Epidermal melanocyte (primary cell): ENCODE results near the gene NEK11.
A peak's percentile ranks its signal among the peaks of the same experiment; 100 is the strongest.

Source experiments
- DNase-seq: peaks from one replicate; pipeline ENCODE4 v3.0.0; 2011; ENCODE audit warnings: low spot score; ENCODE audit not compliant: insufficient read length

The NEK11 gene

DNA sequence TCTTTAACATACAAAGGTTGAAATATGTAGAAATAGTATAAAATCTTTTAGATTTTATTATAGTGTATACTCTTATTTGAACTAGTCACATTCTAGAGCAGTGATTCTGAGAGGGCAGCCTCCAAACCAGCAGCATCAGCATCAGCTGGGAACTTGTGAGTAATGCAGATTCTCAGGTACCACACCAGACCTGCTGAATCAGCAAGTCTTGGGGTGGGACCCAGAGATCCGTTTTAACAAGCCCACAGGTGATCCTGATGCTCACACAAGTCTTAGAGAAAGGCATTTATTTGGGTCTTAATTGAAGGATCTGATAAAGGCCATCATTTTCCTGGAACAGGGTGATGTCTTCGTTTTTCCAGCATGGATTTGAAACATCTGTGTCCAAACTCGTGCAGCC, 195.9 kb downstream of the NEK11 start:
- no peak for DNase-seq

DNA sequence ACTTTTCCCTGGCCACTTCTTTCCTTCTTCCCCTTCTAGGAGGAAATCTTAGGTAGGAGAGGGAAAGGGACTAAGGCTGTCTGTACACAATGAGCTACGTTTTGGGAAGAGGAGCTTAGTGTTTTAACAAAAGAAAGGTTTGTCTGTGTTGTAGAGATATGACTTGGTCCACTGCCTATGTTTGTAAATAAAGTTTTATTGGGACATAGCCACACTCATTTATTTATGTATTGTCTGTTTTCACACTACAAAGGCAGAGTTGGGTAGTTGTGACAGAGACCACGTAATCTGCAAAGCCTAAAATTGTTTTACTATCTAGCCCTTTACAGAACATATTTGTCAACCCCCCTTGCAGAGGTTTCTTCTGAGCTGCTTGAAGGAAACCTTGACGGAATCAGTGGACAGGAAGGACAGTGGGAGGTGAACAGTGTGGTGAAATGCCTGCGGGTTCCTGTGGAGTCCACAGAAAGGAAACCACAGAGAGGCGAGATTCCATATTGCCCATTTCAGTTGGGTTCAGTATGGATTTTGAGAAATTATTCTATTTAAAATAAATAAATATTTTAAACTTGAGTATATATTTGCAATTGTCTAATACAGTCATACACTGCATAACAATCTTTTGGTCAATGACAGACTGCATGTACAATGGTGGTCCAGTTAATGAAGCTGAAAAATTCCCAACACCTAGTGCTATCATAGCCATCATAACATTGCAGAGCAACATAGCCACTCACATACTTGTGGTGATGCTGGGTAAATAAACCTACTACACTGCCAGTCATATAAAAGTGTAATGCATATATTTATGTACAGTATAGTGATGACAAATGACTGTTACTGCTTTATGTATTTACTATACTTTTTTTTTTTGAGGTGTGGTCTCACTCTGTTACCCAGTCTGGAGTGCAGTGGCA, 197.0 kb downstream of the NEK11 start:
- DNase-seq = no peak

DNA sequence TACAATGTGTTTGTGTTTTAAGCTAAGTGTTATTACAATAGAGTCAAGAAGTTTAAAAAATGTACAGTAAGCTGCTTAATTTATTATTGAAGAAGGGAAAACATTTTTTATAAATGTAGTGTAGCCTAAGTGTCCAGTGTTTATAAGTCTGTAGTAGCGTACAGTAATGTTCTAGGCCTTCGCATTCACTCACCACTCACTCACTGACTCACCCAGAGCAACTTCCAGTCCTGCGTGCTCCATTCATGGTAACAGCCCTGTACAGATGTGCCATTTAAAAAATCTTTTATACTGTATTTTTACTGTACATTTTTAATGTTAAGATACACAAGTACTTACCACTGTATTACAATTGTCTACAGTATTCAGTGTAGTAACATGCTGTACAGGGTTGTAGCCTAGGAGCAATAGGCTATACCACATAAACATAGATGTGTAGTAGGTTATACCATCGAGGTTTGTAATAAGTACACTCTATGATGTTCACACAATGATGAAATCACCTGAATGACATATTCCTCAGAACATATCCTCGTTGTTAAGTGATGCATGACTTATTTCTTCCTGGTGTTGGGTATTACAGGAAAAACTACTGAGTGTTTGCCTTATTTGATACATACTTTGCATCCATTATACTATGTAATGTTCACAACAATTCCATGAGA, 198.3 kb downstream of the NEK11 start:
- no peak for DNase-seq

DNA sequence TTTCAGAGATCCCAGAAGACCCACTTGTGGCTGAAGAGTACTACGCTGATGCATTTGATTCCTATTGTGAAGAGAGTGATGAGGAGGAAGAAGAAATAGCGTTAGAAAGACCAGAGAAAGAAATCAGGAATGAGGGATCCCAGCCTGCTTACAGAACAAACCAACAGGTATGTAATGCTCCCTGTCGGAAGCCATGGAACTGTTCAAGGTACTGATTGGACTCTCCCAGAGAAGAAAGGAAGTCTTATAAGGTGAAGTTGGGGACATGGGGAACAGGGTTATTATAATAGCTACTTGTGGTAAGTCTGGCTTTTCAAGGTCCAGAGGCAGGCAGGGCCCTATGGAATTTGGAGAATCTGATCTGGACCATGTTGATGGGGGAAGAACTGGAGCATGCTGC, 201.8 kb downstream of the NEK11 start:
- no peak for DNase-seq

DNA sequence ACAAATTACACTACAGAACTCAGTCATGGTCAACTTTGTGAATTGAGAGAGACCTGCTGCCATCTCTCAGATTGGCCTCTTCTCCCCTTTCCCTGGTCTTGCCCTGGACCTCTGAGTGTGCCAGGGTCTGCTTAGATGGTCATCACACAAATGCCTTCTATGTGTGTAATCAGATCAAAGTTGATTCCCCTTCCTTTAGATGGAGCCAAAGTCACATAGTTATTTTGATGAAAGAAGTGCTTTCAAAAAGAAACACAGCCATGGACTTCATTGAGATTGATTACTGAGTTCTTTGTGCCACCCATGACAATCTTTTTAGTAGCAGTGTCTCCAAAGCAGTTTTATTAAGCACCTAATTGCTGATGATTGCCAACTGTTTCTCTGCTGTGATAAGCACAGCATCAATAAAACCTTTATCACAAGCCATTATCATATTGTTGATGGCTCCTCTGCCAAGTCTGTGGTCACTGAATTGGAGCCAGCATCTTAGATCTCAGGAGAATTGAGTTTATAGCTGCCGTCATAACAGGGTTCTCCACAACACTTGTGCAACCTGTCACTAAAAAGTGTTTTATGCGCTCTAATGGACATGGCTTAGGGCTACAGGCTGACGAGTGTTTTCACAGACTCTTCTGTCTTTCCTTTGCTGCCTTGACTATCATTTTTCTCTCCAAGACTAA, 205.2 kb downstream of the NEK11 start:
- no peak for DNase-seq

DNA sequence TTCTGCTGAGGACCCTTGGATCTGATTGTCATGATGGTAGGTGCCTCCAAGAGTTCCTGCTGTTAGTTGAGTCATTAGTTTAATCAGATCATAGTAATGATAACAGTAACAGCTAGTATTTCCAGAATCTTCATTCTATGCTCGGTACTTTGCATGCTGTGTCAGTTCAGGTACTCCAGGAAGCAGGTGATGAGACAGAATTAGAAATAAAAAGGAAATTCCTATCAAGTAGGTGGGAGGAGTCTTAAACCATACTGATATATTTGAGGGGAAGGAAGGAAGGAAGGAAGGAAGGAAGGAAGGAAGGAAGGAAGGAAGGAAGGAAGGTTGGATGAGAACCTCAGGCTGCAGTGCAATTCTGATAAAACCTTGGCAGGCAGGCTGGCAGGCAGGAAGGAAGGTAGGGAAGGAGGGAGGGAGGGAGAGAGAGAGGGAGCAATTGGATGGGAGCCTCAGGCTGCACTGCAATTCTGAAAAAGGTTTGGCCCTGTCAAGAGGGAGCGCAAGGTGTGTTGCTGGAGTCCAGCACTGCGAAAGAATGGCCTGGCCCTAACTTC, 206.1 kb downstream of the NEK11 start:
- DNase-seq = no peak

DNA sequence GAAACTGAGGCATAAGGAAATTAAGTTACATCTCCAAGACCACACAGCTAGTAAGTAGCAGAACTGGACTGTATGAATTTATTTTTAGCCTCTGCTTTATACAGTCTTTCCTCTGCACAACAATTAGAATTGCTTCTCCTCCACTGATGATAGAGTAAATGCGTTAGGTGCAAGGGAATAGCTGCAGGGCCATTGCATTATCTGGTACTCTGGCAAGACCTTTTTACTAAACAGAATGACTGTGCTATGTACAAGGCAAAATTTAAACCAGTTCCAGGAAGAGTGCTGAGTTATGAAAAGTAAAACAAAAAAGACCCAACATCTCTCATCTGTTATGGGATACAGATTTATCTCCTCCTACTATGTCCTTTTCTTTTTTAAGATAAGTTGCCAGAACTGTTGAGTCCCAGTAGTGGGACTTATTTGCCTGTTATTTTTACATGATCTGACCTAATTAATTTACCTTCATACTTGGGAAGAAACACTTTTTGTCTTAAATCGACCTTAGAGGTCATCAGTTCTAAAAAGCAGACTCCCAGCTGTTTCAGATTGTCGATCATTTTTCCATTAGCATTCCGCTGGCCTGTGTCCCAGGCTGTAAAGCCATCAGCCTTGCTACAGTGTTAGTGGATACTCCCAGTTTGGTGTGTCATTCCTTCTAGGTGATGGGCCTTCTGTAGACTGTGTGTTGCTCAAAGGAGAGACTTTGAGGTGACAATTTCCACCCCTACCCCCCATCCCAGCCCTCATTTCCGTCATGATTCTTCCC, 207.4 kb downstream of the NEK11 start:
- no peak for DNase-seq

DNA sequence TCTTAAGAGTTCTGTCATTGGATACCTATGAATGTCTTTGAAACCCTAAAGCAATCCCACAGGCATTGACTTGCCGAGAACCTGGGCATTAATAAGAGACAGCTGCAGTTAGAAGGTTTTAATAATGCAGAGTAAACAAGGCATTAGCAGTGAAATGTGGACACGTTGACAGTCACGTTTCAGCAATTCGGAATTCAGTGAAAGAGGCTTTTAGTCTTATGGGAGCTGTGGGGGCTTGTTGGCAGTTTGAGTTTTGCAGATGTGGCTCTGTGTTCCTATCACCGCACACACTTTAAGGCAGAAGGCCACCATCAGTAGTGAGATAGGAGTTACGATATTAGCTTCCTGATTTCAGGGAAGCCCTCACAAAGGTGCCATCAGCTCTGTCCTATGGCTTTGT, 209.7 kb downstream of the NEK11 start:
- DNase-seq = no peak

DNA sequence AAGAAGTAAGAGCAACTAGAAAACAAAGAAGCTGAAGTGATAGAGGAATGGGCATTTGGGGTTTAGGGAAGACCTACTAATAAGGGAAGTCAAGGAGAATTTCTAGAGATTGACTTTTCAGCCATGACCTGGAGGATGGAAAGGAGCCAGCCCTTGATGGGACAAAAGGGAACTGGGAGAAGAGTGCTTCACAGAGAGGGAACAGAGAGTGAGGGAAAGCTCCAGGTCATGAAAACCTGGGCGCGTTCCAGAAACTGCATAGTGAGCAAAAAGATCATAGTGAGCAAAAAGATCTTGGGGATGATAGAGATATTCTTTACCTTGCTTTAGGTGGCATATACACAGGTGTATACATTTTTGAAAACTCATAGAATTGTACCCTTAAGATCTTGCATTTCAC, 211.8 kb downstream of the NEK11 start:
- no peak for DNase-seq

DNA sequence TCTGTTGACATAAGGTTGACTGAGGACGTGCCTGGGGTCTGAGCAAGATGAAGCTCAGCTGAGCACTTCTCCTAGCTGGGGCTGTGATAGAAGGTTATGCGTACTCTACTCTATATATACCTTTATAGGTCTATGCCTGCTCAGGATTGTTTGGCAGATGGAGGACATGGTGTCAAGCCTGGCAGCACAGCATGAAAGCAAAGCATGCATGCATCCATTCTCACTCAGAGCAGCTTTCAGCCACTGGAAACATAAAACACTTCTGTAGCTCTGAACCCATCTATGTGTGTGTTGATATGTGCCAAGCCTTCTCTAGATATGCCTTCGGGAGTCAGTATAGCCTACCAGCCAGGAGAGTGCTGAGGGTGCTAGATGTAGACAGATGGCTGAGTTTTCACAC, 212.6 kb downstream of the NEK11 start:
- no peak for DNase-seq

DNA sequence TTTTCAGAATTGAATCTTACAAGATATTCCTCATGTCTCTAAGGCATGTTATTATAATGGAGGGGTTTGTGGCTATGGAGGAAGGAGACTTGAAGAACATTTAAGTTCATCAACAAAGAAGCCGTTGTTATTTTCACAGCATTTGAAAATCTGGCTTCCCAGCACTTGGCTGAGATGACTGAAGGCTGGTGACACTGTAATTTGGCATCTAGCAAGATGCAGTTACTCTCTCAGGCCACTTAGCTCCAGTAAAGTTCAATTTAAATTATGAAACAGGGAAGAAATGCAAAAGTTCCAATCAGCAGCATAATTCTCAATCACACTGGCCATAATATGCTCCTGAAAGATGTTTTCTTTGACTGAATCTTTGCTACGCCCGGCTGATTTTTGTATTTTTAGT, 215.5 kb downstream of the NEK11 start:
- peak; percentile 24 for DNase-seq

DNA sequence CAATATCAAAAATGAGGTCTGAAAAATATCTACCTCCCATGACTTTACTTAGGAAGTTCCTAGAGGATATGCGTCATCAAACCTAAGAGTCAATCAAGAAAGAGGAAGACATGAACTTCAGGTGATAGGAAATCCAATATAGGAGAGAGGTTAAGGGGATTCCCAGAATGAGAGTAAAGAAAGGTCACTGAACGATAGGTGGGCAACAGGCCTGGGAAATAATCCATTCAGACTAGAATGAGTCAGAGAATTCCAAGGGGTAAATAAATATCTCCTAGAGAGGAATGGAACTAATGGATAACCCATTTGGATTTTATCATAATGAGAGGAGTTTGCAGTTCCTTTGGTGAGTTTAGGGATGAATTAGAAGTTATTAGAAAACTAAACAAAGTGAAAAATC, 223.8 kb downstream of the NEK11 start:
- DNase-seq = no peak

DNA sequence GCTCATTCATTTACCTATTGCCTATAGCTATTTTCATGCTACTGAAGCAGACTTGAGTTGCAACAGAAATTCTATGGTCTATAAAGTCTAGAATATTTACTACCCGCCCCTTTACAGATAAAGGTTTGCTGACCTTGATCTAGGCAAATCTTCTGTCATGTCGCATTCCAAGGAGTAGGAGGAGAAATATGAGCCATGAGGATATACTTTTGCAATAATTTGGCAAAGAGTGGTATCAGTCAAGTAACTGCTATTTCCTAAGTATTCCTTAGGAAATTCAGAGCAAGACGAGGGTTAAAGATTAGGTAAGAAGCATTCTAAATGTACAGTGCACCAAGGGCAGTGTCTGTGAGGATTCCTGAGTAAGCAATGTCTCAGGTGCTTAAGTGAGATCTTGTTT, 233.8 kb downstream of the NEK11 start:
- no peak for DNase-seq

DNA sequence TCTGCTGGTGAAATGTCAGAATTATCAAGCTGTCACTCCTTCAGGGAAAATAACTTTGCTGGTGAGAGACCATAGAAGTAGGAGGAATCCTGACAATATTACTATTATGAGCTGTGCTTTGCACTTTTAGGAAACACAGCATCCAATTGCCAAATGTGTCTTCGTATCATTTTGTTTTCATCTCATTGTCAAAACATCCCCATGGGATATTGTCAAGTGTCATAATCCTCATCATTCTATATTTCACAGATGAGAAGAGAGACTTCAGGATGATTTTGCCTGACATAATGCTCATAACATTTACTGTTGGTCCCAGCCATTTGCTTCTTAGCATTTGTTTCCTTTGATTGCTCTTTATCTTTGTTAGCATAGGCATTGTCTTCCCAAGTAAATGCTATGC, 234.4 kb downstream of the NEK11 start:
- no peak for DNase-seq

DNA sequence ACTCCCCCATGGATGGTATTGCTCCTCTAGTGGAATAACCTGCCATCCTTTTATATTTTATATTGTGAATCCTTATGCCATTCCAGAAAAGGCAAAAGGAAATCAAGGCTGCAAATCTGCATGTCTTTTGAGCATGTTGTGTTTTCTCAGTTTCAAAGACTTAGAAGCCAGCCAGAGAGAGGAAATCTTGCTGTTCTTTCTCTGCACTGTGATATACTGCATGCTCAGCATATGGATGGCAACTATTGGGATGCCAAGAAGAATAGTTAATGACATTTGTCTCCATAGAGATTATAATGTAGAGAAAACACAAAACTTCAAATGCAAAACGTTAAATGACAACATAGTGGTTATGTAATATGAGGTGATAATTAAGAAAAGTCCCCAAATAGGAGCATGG, 248.9 kb downstream of the NEK11 start:
- no peak for DNase-seq

DNA sequence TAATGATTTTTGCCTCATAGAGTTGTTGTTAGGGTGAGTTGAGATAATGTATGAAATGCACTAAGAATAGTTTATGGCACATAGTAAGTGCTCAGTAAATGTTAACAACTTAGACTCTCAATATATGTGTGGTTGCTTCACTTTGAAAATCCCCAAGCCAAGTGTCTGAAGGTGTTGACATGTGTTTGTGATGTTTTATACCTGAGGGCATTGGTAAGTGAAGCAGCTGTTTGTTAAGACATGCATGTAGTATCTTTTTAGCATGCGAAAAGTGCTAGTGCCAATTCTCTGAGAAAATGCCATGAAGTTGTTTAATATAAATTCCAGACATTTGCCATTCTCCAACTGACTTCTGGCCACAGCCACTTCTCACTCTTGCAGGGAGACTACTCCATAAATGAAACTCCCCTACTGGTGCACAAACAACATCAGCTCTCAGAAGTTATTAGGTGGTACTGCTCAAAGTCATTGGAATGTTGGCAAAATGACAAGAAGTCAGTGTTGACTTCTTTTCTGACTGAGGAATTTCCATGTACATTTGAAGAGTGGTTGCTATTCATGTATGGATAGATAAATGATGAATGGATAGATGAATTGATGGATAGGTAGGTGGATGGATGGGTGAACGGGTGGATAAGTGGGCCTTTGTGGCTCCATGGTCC, 251.3 kb downstream of the NEK11 start:
- no peak for DNase-seq

DNA sequence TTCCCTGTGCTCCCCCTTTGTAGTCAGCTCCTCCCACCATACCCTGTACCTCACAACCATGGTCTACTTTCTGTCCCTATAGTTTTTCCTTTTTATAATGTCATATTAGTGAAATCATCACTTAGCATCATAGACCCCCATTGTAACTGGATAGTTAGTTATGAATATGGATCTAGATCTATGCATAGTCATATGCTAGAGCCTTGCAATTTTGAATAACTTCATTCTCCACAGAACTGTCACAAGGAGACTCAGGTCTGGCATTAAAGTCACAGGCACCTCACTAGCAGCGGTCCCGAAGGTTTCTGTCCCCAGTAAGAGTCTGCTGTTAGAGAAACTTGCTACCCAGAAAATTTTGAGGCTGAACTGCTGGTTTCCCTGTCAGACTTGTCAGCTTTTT, 252.9 kb downstream of the NEK11 start:
- DNase-seq = no peak

DNA sequence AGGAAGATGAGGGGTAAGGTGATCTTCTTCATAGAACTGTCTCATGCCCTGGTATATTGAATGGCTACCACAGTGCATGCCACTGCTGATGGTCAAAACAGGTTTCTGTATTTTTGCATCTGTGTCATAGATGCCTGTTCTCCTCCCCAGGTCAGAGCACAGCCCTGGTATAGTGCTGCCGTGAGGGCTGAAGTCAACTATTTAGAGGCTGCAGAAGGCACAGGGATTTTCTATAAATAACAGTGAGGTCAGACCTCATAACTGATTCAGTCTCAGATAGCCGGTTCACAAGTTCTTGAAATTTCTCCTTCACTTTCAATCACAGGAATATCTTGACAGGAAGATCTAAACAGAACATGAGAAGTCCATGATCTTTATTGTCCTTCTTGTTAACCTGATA, 255.7 kb downstream of the NEK11 start:
- DNase-seq = no peak

DNA sequence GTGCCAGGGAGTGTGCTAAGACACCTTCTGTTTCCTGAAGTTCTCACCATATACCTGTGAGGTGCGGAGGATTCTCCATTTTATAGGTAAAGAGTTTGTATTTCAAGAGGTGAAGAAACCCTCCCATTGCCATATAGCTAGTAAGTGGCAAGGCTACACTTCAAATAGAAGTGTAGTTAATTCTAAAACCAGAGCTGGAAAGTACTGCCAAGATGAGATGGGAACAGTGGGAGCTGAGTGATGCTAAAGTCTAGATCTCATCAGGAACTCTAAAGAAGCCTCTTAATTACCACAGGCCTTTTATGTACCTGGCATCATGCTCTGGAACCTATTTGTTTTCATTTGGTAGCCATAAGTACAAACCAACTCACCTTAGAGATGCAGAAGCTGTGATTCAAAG, 256.3 kb downstream of the NEK11 start:
- DNase-seq = no peak

DNA sequence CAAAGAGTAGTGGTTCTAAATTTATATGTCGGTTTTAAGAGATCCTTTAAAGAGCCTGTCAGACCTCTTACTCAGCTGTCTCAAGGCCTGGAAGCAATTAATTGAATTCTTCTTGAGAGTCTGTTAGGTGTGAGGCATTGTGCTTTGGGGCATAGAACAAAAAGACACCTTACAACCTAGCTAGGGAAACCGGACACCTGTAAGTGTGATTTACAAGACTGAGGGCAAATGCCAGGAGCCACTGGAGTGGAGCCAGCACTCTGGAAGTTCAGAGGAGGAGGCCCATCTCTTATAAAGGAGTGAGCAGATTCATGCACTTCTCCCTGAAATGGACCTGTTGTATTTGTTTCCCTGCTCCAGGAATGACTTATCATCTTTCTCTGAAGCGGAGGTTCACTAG, 257.2 kb downstream of the NEK11 start:
- DNase-seq = no peak

DNA sequence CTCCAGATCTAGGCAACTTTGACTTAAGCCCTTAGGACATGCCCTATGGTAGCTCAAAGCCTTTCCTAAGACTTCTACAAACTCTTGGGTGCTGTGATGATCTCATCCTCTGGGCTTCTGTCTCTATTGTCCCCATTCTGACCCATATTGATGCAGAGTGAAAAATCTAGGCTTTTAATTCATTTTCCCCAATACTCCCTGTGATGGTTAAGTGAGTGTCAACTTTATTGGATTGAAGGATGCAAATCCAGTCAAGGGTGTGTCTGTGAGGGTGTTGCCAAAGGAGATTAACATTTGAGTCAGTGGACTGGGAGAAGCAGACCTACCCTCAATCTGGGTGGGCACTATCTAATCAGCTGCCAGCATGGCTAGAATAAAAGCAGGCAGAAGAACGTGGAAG, 257.6 kb downstream of the NEK11 start:
- DNase-seq = no peak
